22Rv1 (cell line): ENCODE results near the gene MORC3.
"Not testable (repeated sequence)": the region's sequence is repeated elsewhere in the genome, so short reads cannot be mapped to it uniquely, and the experiment has no call there.

Experiments used
- H3K27ac ChIP-seq: fragments of 450-650 bp; 2 replicates; pipeline ENCODE4 v1.5.1; 2017
- CTCF ChIP-seq: fragments of 450-650 bp; IDR thresholded peaks from 2 replicates; pipeline ENCODE4 v1.5.1; 2017; ENCODE audit warnings: mild to moderate bottlenecking
- ZFX ChIP-seq: fragments of 450-650 bp; IDR thresholded peaks from 2 replicates; pipeline ENCODE4 v1.6.1; 2017; ENCODE audit warnings: antibody characterized with exemption, borderline replicate concordance

The MORC3 gene

DNA sequence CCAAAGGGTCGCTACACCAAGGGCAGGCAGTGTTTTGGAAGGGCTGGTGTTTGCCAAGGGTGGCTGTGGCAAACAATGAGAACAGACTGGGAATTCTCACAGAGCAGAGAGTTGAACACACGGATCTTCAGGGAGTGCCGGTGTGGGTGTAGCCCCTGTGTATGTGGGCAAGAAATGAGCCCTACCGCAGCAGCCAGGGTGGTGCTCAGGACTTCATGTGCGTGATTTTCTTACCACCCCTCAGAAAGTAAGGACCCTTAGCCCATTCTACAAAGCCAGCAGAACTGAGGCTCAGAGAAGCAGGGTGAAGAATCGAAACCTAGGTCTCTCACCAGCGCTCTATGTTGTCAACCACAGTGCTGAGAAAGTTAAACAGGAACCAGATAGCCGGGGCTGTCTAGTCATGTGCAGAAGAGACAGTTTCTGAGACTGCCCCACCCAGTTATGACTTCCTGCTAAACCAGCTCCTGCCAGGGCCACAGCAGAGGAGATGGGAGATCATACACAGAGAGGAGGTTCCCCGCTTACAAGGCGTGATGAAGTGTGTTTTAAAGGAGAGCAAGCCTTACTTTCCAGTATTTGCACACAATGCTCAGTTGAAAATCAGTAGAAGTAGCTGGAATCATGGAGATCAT is 21.9 kb upstream of the MORC3 start:
- H3K27ac ChIP-seq, result peak overlapping the region; percentile 59
- TF ChIP-seq CTCF, result no peak
- TF ChIP-seq ZFX, result no peak

DNA sequence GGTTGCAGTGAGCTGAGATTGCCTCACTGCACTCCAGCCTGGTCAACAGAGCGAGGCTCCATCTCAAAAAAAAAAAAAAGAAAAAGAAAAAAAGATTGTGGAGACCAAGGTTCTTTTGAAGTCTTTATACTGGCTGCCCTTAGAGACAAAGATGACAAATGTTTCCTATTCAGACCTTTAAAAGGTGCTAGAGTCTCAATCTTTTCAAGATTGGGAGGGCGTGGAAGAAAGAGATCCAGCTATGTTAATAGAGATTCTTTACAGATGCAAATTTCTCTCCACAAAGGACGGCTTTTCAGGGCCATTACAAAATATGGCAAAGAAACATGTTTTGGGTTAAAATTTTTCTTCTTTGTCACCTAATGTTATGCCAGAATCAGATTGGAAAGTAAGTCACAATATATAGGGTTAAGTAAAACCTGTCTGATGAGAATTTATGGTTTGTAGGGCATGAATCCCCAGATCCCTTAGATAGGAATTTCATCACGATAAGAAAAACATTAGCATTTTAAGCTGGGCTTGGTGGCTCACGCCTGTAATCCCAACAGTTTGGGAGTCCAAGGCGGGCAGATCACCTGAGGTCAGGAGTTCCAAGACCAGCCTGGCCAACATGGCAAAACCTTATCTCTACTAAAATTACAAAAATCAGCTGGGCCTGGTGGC is 13.0 kb upstream of the MORC3 start:
- no peak overlapping the region for H3K27ac ChIP-seq
- no peak for TF ChIP-seq ZFX
- TF ChIP-seq CTCF, result no peak

GRCh38 chr21:36310016-36310415 is 10.0 kb upstream of the MORC3 start:
- TF ChIP-seq ZFX (no peak), CTCF (no peak)
- H3K27ac ChIP-seq, result no peak overlapping the region

DNA sequence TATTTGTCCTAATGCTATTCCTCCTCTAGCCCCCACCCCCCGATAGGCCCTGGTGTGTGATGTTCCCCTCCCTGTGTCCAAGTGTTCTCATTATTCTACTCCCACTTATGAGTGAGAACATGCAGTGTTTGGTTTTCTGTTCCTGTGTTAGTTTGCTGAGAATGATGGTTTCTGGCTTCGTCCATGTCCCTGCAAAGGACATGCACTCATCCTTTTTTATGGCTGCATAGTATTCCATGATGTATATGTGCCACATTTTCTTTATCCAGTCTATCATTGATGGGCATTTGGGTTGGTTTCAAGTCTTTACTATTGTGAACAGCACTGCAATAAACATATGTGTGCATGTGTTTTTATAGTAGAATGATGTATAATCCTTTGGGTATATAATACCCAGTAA is 6.6 kb upstream of the MORC3 start:
- H3K27ac ChIP-seq, result not testable (repeated sequence)

DNA sequence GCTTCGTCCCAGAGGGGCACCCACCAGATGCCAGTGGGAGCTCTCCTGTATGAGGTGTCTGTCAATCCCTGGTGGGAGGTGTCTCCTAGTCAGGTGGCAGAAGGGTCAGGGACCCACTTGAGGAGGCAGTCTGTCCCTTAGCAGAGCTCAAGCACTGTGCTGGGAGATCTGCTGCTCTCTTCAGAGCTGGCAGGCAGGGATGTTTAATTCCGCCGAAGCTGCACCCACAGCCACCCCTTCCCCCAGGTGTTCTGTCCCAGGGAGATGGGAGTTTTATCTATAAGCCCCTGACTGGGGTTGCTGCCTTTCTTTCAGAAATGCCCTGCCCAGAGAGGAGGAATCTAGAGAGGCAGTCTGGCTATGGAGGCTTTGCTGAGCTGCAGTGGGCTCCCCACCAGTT is 4.0 kb upstream of the MORC3 start:
- H3K27ac ChIP-seq, result not testable (repeated sequence)

GRCh38 chr21:36316872-36317484 is 3.0 kb upstream of the MORC3 start:
- no peak for TF ChIP-seq ZFX
- H3K27ac ChIP-seq, result no peak overlapping the region

GRCh38 chr21:36319406-36319766 is 611 bp upstream of the MORC3 start:
- peak overlapping the region; percentile 94 for H3K27ac ChIP-seq

DNA sequence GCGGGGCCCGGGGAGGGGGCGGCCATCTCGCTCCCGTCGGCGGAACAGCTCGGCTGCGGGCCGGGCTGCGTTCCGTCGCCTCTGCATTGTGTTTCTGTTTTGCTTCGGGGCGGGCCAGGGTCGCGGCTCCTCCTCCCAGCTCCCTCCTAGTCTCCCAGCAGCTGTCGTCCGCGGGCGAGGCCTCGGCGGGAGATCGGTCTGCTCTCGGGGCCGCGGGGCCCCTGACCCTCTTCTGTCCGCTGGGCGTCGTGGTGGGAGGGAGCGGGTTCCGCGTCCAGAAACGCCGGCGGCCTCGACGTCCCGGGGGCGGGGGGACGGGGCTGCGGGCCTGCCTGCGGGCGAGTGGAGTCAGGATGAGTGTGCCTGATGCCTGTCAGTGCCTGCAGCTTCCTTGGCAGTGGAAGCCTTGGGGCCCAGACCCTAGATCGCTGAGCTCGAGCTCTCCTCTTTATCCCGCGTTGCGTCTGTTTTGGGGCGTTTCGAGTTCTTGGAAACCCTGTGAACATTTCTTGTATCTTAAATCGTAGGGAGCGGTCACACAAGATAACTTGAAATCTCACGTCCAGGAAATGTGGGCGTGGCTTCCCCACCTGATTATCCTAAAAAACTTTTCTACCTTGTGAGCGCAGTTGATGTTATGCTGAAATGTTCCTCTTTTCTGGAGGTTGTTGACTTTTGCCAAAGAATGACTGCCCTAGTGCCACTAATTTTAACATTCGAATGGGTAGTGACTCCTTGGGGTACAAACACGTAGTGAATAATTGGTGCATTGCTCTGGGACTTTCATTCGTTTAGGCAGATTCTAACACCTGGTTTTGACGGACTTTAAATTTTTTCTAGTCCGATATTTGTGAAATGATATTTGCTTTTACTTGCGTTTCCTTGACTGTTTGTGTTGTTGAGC is 676 bp downstream of the MORC3 start:
- no peak for TF ChIP-seq CTCF
- TF ChIP-seq ZFX, result no peak
- peak overlapping the region; percentile 94 for H3K27ac ChIP-seq

DNA sequence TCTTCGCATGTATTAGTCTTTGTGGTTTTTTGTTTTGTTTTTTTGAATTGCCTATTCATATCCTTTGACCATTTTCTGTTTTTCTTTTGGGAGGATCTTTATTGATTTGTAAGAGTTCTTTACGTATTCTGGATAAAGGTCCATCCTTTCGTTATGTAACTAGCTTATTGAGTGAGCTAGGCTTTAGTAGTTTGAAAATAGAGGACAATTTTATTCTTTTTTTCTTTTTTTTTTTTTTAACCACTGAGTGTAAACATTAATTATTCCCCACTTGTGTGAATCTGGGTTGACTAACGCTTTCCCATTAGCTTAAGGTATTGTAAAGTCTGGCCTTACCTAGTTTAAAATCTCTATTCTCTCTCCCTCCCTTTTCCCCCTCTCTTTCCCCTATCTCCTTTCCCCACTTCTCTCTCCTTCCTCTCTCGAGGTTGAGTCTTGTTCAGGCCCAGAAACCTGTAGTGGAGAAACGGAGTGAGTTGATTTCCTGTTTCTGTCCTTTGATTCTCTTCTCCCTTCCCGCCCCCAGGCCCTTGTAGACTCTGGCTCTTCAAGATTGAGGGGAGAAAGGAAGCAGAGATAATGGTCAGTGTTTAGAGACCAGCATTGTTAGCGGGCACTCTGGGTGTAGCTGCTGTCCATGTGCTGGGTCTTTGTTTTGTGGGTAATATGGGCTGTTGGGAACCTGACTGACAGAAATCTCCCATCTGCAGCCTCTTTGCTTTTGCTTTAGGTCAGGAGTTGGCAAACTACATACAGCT is 1.5 kb downstream of the MORC3 start:
- TF ChIP-seq ZFX (no peak), CTCF (no peak)
- H3K27ac ChIP-seq, result peak overlapping the region; percentile 94
